ENCODE results near the gene HOXB9. TPM values are rescaled to one million over a fixed set of nuclear protein-coding genes. Genes with fewer than 3 reads are reported as not detected.

HOXB9 gene
- total RNA-seq, 2 donors from 2014 or later: 0.09 to 0.68 TPM

- Histone ChIP-seq H3K9me3 (no peaks in the 10 kb centered on the region), H3K4me1 (replicated peaks) (no peaks in the 10 kb centered on the region), H3K36me3 (no peaks in the 10 kb centered on the region), H3K27me3 (replicated peaks; ENCODE audit: insufficient read depth) (peaks cover 34% of the 10 kb centered on the region), H3K4me3 (no peak overlapping the region), H3K27ac (no peak overlapping the region)
- WGBS: 89% methylated on average over 10 of the region's 10 CpGs
- TF ChIP-seq CTCF (IDR thresholded peaks at IDR 0.05) (no peak), POLR2A (IDR thresholded peaks at IDR 0.05) (no peak), POLR2AphosphoS5 (IDR thresholded peaks at IDR 0.05) (no peak)
- intact Hi-C loops (cut with DNase I): no loop called here
- DNase-seq (ENCODE audit: low spot score): no peak
These were observed 34.7 kb downstream of the HOXB9 start for GRCh38 chr17:48591255-48592056.

GRCh38 chr17:48590607-48591161, 35.5 kb downstream of the HOXB9 start:
- intact Hi-C loops (cut with DNase I): no loop called here
- H3K36me3 ChIP-seq: no peaks in the 10 kb centered on the region
- peaks cover 2% of the 10 kb centered on the region for H3K4me1 ChIP-seq (replicated peaks)
- no peak overlapping the region for H3K27ac ChIP-seq
- no peak overlapping the region for H3K4me3 ChIP-seq
- H3K9me3 ChIP-seq: no peaks in the 10 kb centered on the region
- no peak for DNase-seq (ENCODE audit: low spot score)
- TF ChIP-seq CTCF (IDR thresholded peaks at IDR 0.05) (no peak), POLR2A (IDR thresholded peaks at IDR 0.05) (no peak), POLR2AphosphoS5 (IDR thresholded peaks at IDR 0.05) (no peak)
- H3K27me3 ChIP-seq (replicated peaks; ENCODE audit: insufficient read depth): peaks cover 34% of the 10 kb centered on the region

GRCh38 chr17:48589831-48590606, 36.1 kb downstream of the HOXB9 start, which contains the start of gene HOXB3:
TSS of gene HOXB3 (minus strand) at chr17:48590241. CDS start at chr17:48552474, 37,767 bp downstream.
- no peaks in the 10 kb centered on the region for H3K9me3 ChIP-seq
- TF ChIP-seq CTCF (IDR thresholded peaks at IDR 0.05) (no peak), POLR2A (IDR thresholded peaks at IDR 0.05) (no peak), POLR2AphosphoS5 (IDR thresholded peaks at IDR 0.05) (no peak)
- peaks cover 4% of the 10 kb centered on the region for H3K4me1 ChIP-seq (replicated peaks)
- no peak within 1 kb of the TSS for H3K4me3 ChIP-seq
- intact Hi-C loops (cut with DNase I): no loop called here
- DNase-seq (ENCODE audit: low spot score): no peak
- peaks cover 34% of the 10 kb centered on the region for H3K27me3 ChIP-seq (replicated peaks; ENCODE audit: insufficient read depth)
- H3K36me3 ChIP-seq: no peaks in the 10 kb centered on the region
- 60% methylated on average over 23 of the region's 23 CpGs for WGBS
- H3K27ac ChIP-seq: no peak within 1 kb of the TSS

GRCh38 chr17:48589060-48589830, 36.9 kb downstream of the HOXB9 start:
- TF ChIP-seq POLR2A (IDR thresholded peaks at IDR 0.05) (no peak), CTCF (IDR thresholded peaks at IDR 0.05) (no peak), POLR2AphosphoS5 (IDR thresholded peaks at IDR 0.05) (no peak)
- Histone ChIP-seq H3K36me3 (no peaks in the 10 kb centered on the region), H3K27me3 (replicated peaks; ENCODE audit: insufficient read depth) (peaks cover 27% of the 10 kb centered on the region), H3K4me3 (no peak overlapping the region), H3K9me3 (no peaks in the 10 kb centered on the region), H3K27ac (no peak overlapping the region), H3K4me1 (replicated peaks) (peaks cover 4% of the 10 kb centered on the region)
- no peak for DNase-seq (ENCODE audit: low spot score)
- intact Hi-C loops (cut with DNase I): no loop called here
- WGBS: 36% methylated on average over 10 of the region's 10 CpGs
